ENCODE data around the gene ALAS1.

Gene ALAS1

DNA sequence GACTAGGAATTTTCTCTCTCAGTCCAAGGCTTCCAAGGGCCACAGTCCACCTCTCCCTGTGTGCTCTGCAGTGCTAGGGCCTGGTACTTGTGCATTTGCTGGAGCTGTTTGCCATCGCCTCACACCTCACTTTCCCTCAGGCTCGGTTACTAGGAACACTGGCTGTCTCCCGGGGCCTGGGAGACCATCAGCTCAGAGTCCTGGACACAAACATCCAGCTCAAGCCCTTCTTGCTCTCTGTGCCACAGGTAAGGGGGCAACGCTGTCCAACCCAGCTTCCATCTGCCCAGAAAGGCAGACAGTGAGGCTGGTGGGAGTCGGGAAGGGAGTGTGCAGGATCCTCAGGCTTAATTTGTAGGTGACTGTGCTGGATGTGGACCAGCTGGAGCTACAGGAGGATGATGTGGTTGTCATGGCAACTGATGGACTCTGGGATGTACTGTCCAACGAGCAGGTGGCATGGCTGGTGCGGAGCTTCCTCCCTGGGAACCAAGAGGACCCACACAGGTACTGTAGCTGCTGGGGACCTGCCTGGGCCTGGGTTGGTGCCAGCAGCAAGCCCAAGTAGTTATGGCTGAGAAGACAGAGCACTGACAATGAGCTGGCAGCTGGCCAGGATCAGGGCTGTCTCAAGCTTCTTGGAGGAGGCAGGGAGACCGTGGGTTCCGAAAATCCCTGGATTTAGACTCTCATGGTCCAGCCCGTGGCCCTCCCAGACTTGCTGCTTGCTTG is 51.0 kb downstream of the ALAS1 start:
- DNase-seq = peak in 27 of 58 donors; percentile 25 to 82 (median 61)

DNA sequence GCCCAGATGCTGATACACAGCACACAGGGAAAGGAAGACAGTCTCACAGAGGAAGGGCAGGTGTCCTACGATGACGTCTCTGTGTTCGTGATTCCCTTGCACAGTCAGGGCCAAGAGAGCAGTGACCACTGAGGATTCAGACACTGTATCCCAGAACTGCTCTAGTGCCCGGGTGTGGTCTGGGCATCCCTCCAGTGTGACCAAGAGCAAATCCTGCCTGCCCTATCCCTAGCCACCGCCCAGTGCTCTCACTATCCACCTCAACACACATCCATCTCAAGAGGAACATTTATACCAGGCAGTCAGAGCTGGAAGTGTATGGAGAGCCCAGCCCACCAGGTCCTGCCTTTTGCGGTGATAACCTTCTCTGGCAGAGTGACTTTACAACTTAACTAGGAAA is 51.7 kb downstream of the ALAS1 start:
- DNase-seq = no peak

DNA sequence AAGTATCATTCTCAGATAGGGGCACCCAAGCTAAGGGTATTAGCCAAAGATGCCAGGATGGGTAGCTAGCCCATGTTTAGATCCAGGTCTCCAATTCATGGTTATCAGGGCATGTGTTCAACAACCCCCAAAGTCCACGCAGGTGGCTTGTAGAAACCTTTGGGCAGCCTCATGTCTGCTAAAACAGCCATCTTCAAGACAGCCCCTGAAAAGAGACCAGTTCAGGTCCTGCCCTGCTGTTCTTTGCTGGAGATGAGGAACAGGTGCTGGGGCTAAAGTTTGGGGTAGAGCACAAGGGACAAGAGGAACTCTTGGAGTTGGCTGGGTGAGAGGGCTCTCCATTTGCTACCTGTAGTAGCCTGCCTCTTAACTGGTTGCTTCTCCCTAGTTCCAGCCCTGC is 52.2 kb downstream of the ALAS1 start:
- no peak for DNase-seq

DNA sequence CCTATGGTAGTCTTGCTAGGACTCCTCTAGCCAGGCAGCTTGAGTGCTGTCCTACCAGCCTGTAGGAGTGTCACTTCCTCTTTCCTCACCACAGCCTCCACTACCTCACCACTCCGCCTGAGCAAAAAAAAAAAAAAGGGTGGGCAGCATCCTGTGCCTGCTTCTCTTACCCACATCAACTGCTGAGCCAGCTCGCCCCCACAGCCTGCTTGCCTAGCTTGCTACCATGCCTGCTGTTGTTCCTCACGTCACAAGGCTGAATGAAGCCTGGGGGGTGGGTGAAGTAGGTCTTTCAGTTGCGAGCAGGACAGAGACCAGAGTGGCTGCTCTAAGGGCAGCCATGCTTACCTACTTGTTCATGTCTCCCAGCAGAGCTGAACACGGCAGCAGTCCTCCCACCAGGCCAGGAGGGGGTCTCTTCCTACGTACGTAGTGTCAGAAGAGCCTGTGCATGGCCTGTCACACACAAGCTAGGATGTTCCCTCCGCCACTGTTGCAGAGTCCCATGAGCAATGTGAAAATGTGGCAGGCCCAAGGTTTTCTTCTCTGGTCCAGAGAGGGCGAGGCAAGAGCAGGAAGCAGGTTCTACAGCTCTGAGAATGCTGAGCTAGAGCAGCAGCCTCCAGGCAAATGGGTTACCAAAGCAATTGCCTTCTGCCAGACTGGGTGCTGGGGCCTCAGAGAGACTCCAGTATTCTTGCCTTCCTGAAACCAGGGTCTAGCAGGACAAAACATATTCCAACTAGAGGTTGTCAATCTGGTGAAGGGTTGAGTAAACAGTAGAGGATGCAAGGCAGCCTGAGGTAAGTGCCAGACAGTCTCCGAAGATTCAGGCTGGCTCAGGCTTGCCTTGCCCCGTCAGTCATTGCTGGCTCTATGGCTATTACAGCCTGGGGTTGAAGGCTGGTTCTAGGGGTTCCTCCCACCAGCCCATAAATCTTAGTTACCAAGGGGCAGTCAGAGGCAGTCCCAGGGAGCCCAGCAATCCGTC is 55.6 kb downstream of the ALAS1 start:
- peak in 45 of 58 donors; percentile 25 to 86 (median 61) for DNase-seq

DNA sequence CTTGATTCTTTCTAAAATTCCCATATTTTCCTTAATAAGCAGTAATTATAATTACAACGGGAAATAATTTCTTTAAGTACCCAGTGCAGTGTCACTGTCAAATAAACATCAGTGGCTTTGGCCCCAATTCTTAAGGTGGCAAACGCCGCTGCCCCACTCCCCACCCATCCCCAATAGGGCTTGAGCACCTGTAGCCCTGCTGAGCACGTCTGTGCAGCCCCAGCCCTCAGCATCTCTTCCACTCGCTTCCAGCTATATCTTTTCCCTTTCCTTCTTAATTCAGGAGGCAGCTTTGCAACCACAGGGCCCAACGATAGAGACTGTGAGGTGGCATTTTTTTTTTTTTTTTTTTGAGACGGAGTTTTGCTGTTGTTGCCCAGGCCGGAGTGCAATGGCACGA is 56.6 kb downstream of the ALAS1 start:
- no peak for DNase-seq

DNA sequence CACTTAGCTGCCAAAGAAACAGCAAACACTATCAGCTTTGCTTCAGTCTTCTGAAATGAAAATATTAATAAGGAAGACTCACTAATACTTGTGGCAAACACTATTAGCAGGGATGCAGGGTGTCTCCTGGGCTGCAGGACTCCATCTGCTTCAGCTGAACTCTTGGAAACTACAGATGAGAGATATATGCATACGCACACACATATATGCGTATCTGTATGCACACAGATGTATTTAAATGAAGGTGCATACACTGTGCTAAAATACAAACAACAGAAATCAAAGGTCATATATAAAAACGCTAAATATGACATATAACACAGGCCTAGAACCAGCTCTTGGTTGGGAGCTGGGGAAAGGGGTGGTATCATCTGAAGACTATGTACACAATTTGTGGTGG is 58.2 kb downstream of the ALAS1 start:
- DNase-seq = no peak

DNA sequence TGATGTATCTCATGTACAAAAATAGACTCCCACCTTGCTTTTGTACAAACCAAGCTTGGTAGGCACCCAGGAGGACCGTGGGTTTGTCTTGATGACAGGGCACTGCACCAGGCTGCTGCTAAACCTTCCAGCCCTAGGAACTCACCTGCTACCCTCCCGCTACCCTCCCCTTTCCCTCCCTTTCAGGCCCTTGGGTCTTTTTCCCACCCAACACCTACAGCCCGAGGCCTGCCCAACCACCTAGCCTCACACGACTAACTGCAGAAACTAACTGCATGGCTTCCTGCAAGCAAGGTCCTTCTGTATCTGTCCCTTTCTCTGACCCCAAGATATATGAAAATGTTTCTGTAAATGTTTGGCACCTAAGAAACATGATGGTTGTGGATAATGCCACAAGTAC is 58.7 kb downstream of the ALAS1 start:
- no peak for DNase-seq

DNA sequence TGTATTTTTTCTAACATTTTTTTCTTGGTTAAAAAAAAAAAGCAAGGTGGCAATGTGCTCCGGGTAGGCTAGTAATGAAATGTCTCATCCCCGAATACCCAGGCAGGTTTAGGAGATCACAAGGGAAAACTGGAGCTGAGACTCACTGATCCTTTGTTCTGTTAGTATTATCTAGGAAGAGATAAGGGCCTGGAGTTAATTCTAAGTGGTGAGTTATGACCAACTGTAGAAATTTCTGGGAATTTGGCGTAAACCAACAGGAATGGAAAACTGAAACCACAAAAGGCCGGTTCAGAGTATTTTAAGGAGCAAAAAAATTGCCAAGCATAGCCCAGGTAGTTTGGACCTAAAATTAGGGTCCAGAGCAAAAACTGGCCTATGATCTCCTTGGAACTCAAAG is 60.0 kb downstream of the ALAS1 start:
- DNase-seq = no peak

DNA sequence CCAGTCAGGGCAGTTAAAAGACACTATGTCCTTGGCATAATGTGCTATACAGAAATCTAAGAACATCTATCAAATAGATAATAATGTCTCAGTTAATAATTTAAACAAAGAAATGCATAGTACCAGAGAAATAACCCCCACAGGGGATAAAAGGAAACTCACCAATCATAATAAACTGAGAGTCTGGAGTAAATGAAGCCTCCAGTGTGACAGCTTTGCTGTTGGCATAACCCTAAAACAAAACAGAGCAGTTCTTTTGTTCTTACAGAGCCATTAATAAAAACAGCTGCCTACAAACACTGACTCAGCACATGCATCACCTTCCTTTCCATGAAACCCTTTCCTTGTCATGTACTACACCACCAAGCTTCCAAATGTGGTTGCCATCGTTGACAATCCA is 61.1 kb downstream of the ALAS1 start:
- DNase-seq = no peak

DNA sequence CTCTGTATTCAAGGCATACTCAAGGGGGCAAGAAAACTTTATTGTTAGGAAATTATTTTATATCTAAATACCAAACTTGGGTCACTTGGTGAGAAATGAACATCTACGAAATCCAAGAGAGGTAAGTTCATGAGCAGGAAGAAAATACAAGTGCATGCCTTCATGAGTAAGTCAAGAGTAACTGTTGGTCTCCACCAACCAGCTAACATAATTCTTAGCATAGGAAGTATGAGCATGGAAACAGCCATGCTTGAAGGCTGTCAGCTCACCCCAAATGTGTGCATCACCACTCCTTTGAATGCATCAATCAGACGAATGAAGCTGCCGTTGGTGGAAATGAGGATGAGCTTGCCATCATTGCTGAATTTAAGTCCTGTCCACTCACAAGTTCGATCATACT is 61.5 kb downstream of the ALAS1 start:
- no peak for DNase-seq

DNA sequence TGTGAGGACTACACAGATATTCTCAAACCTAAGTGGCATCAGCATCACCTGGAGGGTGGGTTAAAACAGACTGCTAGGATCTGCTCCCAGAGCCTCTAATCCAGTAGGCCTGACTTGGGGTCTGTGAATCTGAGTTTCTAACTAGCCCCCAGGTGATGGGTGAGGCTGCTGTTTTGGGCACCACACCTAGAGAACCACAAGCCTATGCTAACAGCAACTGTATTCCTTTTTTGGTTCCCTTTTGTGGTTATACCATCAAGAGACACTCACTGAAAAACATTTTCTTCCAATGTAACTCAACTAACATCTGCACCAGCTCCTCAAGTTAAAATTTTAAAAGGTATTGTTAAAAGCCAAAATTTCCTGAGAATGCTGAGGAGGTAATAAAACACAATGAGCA is 64.5 kb downstream of the ALAS1 start:
- no peak for DNase-seq

Measured in anterior cingulate cortex (tissue), 58 donors.